Panc1 (cell line): ENCODE results near the gene COL5A1. TPM values are rescaled to one million over a fixed set of nuclear protein-coding genes. Genes with fewer than 3 reads are reported as not detected.

Experiments used
- ATAC-seq: fragments of 200-7000 bp; cut with Tn5 transposase; 2 replicates; pipeline ENCODE4 v1.9.1; 2020; ENCODE audit warnings: mild to moderate bottlenecking, moderate library complexity
- BruUV-seq: library from RNA; stranded (reverse); fragments of 400-500 nt; replicated peaks from 2 replicates; lab custom pipeline; 2021; lab: Mats Ljungman, UMichigan
- CTCF ChIA-PET: fragments of 300-600 bp; sonication (Branson Sonifier 250); formaldehyde crosslinking; loops from one replicate; lab custom pipeline; 2022; ENCODE audit warnings: antibody characterized with exemption; lab: Charles Lee
- POLR2A ChIA-PET: fragments of 300-600 bp; sonication (Branson Sonifier 250); formaldehyde crosslinking; loops from one replicate; lab custom pipeline; 2022; ENCODE audit warnings: antibody characterized with exemption; lab: Charles Lee
- DNase-seq: peaks from one replicate; pipeline ENCODE4 v3.0.0-alpha.2; 2010; ENCODE audit warnings: low read depth, low spot score
- H3K27ac ChIP-seq: 2 replicates; pipeline ENCODE4 v1.5.1; 2011; ENCODE audit warnings: mild to moderate bottlenecking, low read length, inconsistent platforms
- H3K27me3 ChIP-seq: fragments of 200-500 bp; sonication (Bioruptor generic); 2 replicates; pipeline ENCODE4 v1.6.0; 2014; ENCODE audit warnings: low read length, inconsistent platforms; ENCODE audit not compliant: control insufficient read depth, insufficient read depth
- H3K36me3 ChIP-seq: fragments of 200-500 bp; sonication (Bioruptor generic); 2 replicates; pipeline ENCODE4 v1.5.1; 2014; ENCODE audit warnings: inconsistent platforms, mild to moderate bottlenecking, low read length, moderate library complexity; ENCODE audit not compliant: control insufficient read depth, insufficient read depth
- H3K4me1 ChIP-seq: 2 replicates; pipeline ENCODE4 v1.5.1; 2011; ENCODE audit warnings: inconsistent platforms, mild to moderate bottlenecking, low read length, moderate library complexity; ENCODE audit not compliant: control insufficient read depth, insufficient read depth
- H3K4me3 ChIP-seq, 2 experiments: 2 replicates each; pipeline ENCODE4 v1.5.1; 2011 to 2012; ENCODE audit warnings: low read depth in 2 of 2, low read length in 2 of 2, mild to moderate bottlenecking in 2 of 2, inconsistent platforms in 1 of 2, moderate library complexity in 1 of 2
- H3K9me3 ChIP-seq: fragments of 200-500 bp; sonication (Bioruptor generic); 2 replicates; pipeline ENCODE4 v1.5.1; 2014; ENCODE audit warnings: low read depth, mild to moderate bottlenecking, inconsistent platforms, low read length, moderate library complexity; ENCODE audit not compliant: control insufficient read depth, insufficient read depth
- POLR2AphosphoS5 ChIP-seq: IDR thresholded peaks from 2 replicates; pipeline ENCODE4 v1.6.1; 2012; ENCODE audit warnings: mild to moderate bottlenecking, low read depth, low read length, moderate library complexity
- SIN3A ChIP-seq: IDR thresholded peaks from 2 replicates; pipeline ENCODE4 v1.6.1; 2012; ENCODE audit warnings: low read depth, mild to moderate bottlenecking, low read length, moderate library complexity, borderline replicate concordance; ENCODE audit not compliant: insufficient read depth
- TCF7L2 ChIP-seq: IDR thresholded peaks from 2 replicates; pipeline ENCODE4 v1.6.1; 2011; ENCODE audit warnings: mild to moderate bottlenecking, low read depth, low read length, inconsistent platforms
- in situ Hi-C: cut with HindIII; loops from 2 replicates; pipeline ENCODE4 v1.10.0; 2016; ENCODE audit warnings: low sequenced_read_pairs, low pct_unique_long_range_greater_than_20kb
- intact Hi-C: fragments of 100-400 bp; cut with micrococcal nuclease; formaldehyde crosslinking; loops from one replicate; pipeline ENCODE4 v1.10.0; 2022; ENCODE audit not compliant: unreplicated experiment
- total RNA-seq: library from RNA; stranded (reverse); gene quantifications from one replicate; pipeline ENCODE4 v1.2.1, GENCODE V29; 2021; ENCODE audit not compliant: unreplicated experiment
- TF ChIP-seq, protein P1 (sequence below), 2 experiments: IDR thresholded peaks; 2 replicates each; pipeline ENCODE4 v1.6.1; 2011 to 2012; ENCODE audit warnings: low read depth in 2 of 2, control low read depth in 1 of 2, low read length in 1 of 2, mild to moderate bottlenecking in 1 of 2, moderate library complexity in 1 of 2; ENCODE audit not compliant: insufficient read depth in 1 of 2
- TF ChIP-seq, protein P2 (sequence below): fragments of 450-650 bp; IDR thresholded peaks from 2 replicates; pipeline ENCODE4 v1.5.1; 2017; ENCODE audit warnings: mild to moderate bottlenecking

The COL5A1 gene
- total RNA-seq, 1 experiment from 2014 or later = 5.7 TPM

DNA sequence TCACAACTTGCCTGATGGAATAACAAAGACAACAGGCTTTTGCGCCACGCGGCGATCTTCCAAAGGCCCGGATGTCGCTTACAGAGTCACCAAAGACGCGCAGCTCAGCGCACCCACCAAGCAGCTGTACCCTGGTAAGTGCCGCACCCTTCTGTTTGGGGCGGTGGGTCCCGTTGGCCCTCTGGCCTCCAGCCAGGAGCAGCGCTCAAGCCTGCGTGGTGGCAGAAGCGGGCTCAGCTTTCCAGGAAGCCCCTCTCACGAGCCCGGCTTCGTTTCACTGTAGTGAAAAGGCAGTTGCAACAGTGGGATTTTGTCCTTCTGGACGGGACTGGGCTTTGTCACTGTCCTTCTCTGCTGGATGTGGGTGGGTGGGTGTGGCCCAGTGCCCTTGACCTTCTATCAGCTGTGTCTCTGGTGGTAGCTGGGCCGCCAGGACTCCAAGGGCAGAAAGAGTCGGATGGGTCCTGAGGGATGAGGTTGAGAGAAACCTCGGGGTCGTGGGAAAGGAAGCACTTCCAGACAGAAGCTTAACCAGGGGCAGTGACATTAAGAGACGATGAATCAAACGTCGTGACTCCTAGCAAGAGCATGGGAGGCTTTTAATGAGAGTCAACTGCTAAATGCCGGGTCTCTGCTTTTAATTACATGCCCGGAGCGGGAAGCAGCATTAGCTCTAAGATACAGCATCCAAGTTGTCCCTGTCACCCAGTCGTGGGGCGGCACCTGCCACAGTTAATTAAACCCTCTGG is 49.5 kb downstream of the COL5A1 start:
- DNase-seq (no peak), ATAC-seq (no peak)
- H3K27ac ChIP-seq = no peak overlapping the region
- ChIA-PET CTCF (no interaction called here), POLR2A (no interaction called here)
- H3K4me3 ChIP-seq = no peak overlapping the region
- TF ChIP-seq, protein P1, sequence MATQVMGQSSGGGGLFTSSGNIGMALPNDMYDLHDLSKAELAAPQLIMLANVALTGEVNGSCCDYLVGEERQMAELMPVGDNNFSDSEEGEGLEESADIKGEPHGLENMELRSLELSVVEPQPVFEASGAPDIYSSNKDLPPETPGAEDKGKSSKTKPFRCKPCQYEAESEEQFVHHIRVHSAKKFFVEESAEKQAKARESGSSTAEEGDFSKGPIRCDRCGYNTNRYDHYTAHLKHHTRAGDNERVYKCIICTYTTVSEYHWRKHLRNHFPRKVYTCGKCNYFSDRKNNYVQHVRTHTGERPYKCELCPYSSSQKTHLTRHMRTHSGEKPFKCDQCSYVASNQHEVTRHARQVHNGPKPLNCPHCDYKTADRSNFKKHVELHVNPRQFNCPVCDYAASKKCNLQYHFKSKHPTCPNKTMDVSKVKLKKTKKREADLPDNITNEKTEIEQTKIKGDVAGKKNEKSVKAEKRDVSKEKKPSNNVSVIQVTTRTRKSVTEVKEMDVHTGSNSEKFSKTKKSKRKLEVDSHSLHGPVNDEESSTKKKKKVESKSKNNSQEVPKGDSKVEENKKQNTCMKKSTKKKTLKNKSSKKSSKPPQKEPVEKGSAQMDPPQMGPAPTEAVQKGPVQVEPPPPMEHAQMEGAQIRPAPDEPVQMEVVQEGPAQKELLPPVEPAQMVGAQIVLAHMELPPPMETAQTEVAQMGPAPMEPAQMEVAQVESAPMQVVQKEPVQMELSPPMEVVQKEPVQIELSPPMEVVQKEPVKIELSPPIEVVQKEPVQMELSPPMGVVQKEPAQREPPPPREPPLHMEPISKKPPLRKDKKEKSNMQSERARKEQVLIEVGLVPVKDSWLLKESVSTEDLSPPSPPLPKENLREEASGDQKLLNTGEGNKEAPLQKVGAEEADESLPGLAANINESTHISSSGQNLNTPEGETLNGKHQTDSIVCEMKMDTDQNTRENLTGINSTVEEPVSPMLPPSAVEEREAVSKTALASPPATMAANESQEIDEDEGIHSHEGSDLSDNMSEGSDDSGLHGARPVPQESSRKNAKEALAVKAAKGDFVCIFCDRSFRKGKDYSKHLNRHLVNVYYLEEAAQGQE (IDR thresholded peaks at IDR 0.05; ENCODE audit: insufficient read depth in 1 of 2, low read depth in 2 of 2, low read length in 1 of 2) = no peak
- no peak for TF ChIP-seq POLR2AphosphoS5
- H3K4me1 ChIP-seq = no peaks in the 10 kb centered on the region
- H3K36me3 ChIP-seq = no peaks in the 10 kb centered on the region
- H3K9me3 ChIP-seq = no peaks in the 10 kb centered on the region
- no peaks in the 10 kb centered on the region for H3K27me3 ChIP-seq
- in situ Hi-C loops = no loop called here
- BruUV-seq = no TSS peak
- intact Hi-C loops = no loop called here

DNA sequence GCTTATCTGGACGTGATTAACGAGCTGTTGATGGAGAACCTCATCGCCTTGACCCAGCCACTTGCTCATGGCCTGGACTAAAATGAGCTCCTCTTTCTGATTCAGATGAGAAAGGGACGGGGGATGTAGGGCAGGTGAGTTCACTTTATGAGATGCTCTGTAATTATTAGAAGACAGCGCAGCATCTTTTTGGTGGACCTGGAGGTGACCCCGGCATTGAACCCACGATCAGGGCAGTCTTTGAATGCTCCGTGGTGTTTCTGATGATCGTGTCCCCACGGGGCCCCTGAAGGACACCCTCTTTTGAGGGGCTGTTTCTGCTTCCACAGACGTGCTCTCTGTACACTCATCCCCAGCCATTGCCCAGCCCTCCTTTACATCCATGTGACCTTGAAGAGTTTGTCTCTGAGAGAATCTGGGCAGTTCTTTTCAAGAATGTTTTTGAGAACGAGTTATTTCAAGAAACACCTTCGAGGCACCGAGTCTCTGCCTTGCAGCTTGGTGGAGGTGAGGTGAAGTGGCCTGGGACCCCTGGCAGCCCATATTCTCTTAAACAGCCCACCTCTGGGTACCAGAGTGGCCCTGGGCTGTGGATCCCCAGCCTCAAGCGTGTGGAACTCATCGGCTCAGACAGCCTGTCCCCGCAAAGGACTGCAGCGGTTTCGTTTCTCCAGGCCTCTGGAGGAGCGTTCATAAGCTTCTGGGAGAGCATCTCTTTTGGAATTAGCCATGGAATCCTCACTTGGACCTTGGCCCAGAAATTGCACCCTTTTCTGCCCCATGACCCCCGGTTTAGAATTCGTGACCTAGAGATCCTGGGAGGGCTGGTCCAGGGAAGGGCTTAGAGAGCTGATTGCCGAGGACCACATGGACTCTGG is 50.3 kb downstream of the COL5A1 start:
- Histone ChIP-seq H3K27me3 (no peaks in the 10 kb centered on the region), H3K4me3 (no peak overlapping the region), H3K36me3 (no peaks in the 10 kb centered on the region), H3K27ac (no peak overlapping the region), H3K9me3 (no peaks in the 10 kb centered on the region), H3K4me1 (no peaks in the 10 kb centered on the region)
- ChIA-PET CTCF (no interaction called here), POLR2A (no interaction called here)
- intact Hi-C loops = no loop called here
- TF ChIP-seq, protein P1 (IDR thresholded peaks at IDR 0.05; ENCODE audit: insufficient read depth in 1 of 2, low read depth in 2 of 2, low read length in 1 of 2) = no peak
- TF ChIP-seq, protein P2, sequence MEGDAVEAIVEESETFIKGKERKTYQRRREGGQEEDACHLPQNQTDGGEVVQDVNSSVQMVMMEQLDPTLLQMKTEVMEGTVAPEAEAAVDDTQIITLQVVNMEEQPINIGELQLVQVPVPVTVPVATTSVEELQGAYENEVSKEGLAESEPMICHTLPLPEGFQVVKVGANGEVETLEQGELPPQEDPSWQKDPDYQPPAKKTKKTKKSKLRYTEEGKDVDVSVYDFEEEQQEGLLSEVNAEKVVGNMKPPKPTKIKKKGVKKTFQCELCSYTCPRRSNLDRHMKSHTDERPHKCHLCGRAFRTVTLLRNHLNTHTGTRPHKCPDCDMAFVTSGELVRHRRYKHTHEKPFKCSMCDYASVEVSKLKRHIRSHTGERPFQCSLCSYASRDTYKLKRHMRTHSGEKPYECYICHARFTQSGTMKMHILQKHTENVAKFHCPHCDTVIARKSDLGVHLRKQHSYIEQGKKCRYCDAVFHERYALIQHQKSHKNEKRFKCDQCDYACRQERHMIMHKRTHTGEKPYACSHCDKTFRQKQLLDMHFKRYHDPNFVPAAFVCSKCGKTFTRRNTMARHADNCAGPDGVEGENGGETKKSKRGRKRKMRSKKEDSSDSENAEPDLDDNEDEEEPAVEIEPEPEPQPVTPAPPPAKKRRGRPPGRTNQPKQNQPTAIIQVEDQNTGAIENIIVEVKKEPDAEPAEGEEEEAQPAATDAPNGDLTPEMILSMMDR = no peak
- no peak for TF ChIP-seq POLR2AphosphoS5
- TF ChIP-seq SIN3A = no peak
- TF ChIP-seq TCF7L2 = no peak
- DNase-seq = no peak
- no TSS peak for BruUV-seq
- no peak for ATAC-seq
- in situ Hi-C loops = no loop called here
